ENCODE data around the gene ATP8A1.

Gene ATP8A1

DNA sequence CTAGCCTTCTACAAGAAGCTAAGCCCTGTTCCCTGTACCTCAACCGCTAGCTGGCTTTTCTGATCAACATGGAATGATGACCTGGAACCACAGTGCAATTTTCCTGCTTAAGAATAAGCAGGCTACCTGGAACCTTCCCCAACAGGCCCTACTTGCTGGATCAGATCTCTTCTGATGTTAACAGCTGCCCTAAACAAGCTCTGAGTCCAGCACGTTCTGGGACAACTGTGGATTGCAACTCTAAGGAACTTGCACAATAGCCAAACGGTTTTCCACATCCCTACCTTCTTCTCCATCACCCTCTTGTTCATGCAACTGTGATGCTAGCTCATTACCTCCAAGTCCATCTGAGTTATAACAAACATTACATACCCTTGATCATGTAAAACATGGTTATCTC is 19.8 kb downstream of the ATP8A1 start:
- DNase-seq (ENCODE audit: extremely low read depth, insufficient read length): no peak
- Histone ChIP-seq H3K36me3 (ENCODE audit: control insufficient read depth, insufficient read depth, low read length) (no peaks in the 10 kb centered on the region), H3K4me3 (replicated peaks; ENCODE audit: low read depth, low read length) (no peak overlapping the region), H3K27me3 (replicated peaks; ENCODE audit: control insufficient read depth, insufficient read depth, low read length) (no peaks in the 10 kb centered on the region)
- no peak for TF ChIP-seq CTCF (IDR thresholded peaks at IDR 0.05; ENCODE audit: insufficient read depth, low read length, poor library complexity, severe bottlenecking)

DNA sequence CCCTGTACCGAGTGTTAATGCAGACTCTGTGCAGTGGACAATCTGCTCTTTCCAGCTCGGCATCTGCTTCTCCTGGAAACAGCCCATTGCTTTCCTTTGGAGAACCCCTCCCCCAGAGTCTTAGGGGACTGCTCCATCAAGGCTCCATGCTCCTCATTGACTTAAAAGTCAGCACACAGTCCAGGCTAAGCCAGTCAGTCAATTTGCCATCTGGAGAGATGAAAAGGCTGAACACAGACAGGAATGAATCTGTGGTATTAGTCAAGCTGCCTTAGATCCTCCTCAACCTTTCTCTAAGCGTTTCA is 20.3 kb downstream of the ATP8A1 start:
- DNase-seq (ENCODE audit: extremely low read depth, insufficient read length): no peak
- no peak for TF ChIP-seq CTCF (IDR thresholded peaks at IDR 0.05; ENCODE audit: insufficient read depth, low read length, poor library complexity, severe bottlenecking)
- Histone ChIP-seq H3K27me3 (replicated peaks; ENCODE audit: control insufficient read depth, insufficient read depth, low read length) (no peaks in the 10 kb centered on the region), H3K4me3 (replicated peaks; ENCODE audit: low read depth, low read length) (no peak overlapping the region), H3K36me3 (ENCODE audit: control insufficient read depth, insufficient read depth, low read length) (no peaks in the 10 kb centered on the region)

DNA sequence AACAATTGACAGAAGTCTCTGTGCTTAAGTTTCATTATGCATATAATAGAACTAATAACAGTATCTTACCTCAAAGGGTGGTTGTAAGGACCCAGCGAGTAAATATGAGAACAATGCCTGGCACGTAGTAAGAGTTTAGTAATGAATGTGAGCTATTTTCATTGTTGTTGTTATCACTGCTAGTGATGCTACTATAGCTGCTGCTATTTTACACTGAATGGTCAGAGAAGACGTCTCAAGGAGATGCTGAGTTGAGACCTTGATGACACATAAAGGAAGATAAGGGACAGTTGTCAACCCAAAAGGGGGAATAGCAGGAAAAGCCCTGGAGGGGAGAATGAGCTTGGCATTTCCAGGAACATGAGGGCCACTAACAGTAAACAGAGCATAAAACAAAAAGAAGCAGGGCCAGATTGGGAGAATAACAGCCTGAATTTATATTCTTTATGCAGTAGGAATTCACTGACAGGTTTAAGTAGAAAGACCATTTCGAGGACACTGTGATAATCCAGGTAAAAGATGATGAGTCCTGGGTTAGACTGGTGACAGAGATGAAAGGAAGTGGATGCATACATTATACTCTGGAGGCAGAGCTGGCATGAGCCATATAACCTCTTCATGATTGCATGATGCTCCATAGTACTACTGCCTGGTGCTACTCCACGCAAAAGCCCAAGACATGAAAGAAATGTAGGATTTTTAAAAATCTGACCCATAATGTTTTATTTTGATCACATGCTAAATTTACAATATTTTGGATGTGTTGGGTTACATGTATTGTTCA is 23.1 kb downstream of the ATP8A1 start:
- no peak for TF ChIP-seq CTCF (IDR thresholded peaks at IDR 0.05; ENCODE audit: insufficient read depth, low read length, poor library complexity, severe bottlenecking)
- peak; percentile 38 for DNase-seq (ENCODE audit: extremely low read depth, insufficient read length)
- Histone ChIP-seq H3K36me3 (ENCODE audit: control insufficient read depth, insufficient read depth, low read length) (no peaks in the 10 kb centered on the region), H3K4me3 (replicated peaks; ENCODE audit: low read depth, low read length) (no peak overlapping the region; the same call in 1 of the 2 replicates), H3K27me3 (replicated peaks; ENCODE audit: control insufficient read depth, insufficient read depth, low read length) (no peaks in the 10 kb centered on the region)

GRCh38 chr4:42632653-42633382 is 24.1 kb downstream of the ATP8A1 start:
- no peak for TF ChIP-seq CTCF (IDR thresholded peaks at IDR 0.05; ENCODE audit: insufficient read depth, low read length, poor library complexity, severe bottlenecking)
- no peak for DNase-seq (ENCODE audit: extremely low read depth, insufficient read length)
- Histone ChIP-seq H3K36me3 (ENCODE audit: control insufficient read depth, insufficient read depth, low read length) (no peaks in the 10 kb centered on the region), H3K4me3 (replicated peaks; ENCODE audit: low read depth, low read length) (no peak overlapping the region), H3K27me3 (replicated peaks; ENCODE audit: control insufficient read depth, insufficient read depth, low read length) (no peaks in the 10 kb centered on the region)

- Histone ChIP-seq H3K36me3 (ENCODE audit: control insufficient read depth, insufficient read depth, low read length) (no peaks in the 10 kb centered on the region), H3K27me3 (replicated peaks; ENCODE audit: control insufficient read depth, insufficient read depth, low read length) (no peaks in the 10 kb centered on the region), H3K4me3 (replicated peaks; ENCODE audit: low read depth, low read length) (no peak overlapping the region)
- TF ChIP-seq CTCF (IDR thresholded peaks at IDR 0.05; ENCODE audit: insufficient read depth, low read length, poor library complexity, severe bottlenecking): no peak
- no peak for DNase-seq (ENCODE audit: extremely low read depth, insufficient read length)
These were observed 26.0 kb downstream of the ATP8A1 start for GRCh38 chr4:42630908-42631307.

All from GM06990 (cell line).